Tibial artery (tissue), 4 donors: ENCODE data around the gene EIF3B.

Experiments used
- DNase-seq, 2 donors: peaks; one replicate each; pipeline ENCODE4 v3.0.0-alpha.2; 2019
- H3K27ac ChIP-seq, 2 donors: fragments of 200-600 bp; sonication (generic) in 1 of 2; 1 replicate in 1 of 2; 2 replicates in 1 of 2; pipeline ENCODE4 v1.5.1; 2018 to 2019; ENCODE audit warnings: mild to moderate bottlenecking in 1 of 2
- H3K27me3 ChIP-seq, 2 donors: fragments of 200-600 bp; sonication (generic) in 1 of 2; one replicate each; pipeline versions ENCODE4 v1.5.1 to v1.6.0; 2016 to 2019
- H3K36me3 ChIP-seq, 3 donors: fragments of 200-600 bp; sonication (generic) in 2 of 3; one replicate each; pipeline ENCODE4 v1.5.1; 2016 to 2019; ENCODE audit warnings: mild to moderate bottlenecking in 2 of 3
- H3K4me1 ChIP-seq, 4 donors: fragments of 200-600 bp; sonication (generic) in 2 of 4; 1 replicate in 3 of 4; 2 replicates in 1 of 4; pipeline ENCODE4 v1.5.1; 2016 to 2019
- H3K4me3 ChIP-seq, 2 donors: fragments of 200-600 bp; sonication (generic) in 1 of 2; 1 replicate in 1 of 2; 2 replicates in 1 of 2; pipeline ENCODE4 v1.5.1; 2018 to 2019; ENCODE audit warnings: mild to moderate bottlenecking in 2 of 2
- H3K9me3 ChIP-seq, 3 donors: fragments of 200-600 bp; sonication (generic) in 1 of 3; one replicate each; pipeline ENCODE4 v1.5.1; 2016 to 2019
- intact Hi-C: fragments of 100-400 bp; cut with DNase I; formaldehyde crosslinking; loops from one replicate; pipeline ENCODE4 v1.15.0; 2023; ENCODE audit warnings: low total_unique reads
- TF ChIP-seq, protein P1 (sequence below), 2 experiments: fragments of 200-600 bp in 1 of 2; fragments of 450-650 bp in 1 of 2; IDR thresholded peaks; one replicate each; pipeline ENCODE4 v1.5.1; 2017 to 2019; ENCODE audit warnings: antibody characterized with exemption in 2 of 2, mild to moderate bottlenecking in 1 of 2, moderate library complexity in 1 of 2

The EIF3B gene

DNA sequence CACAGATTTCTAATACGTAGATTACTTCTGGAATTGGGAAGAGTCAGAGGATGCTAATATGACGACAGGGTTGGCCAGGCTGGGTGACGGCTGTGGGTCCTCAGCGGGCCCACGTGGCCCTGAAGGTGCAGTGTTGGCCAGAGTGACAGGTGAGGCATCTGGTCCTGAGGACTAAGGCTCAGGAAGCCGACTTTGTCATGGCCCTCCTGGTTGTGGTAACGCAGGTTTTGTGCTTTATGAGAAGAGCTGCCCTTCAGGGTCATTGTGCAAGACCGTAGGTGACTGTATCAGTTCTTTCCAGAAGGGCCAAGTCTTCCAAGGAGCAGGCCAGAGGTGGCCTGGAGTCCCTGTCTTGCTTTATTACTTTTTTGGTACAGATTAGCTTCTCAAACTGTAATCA is 2.5 kb downstream of the EIF3B start:
- Histone ChIP-seq H3K9me3 (no peaks in the 10 kb centered on the region), H3K4me1 (peaks cover 0 to 51% (median 38%) of the 10 kb centered on the region in 4 donors), H3K27me3 (no peaks in the 10 kb centered on the region), H3K27ac (no peak overlapping the region), H3K36me3 (peaks cover 11 to 26% (median 14%) of the 10 kb centered on the region in 3 donors), H3K4me3 (no peak overlapping the region)
- intact Hi-C loops = no loop called here
- DNase-seq = no peak
- TF ChIP-seq, protein P1, sequence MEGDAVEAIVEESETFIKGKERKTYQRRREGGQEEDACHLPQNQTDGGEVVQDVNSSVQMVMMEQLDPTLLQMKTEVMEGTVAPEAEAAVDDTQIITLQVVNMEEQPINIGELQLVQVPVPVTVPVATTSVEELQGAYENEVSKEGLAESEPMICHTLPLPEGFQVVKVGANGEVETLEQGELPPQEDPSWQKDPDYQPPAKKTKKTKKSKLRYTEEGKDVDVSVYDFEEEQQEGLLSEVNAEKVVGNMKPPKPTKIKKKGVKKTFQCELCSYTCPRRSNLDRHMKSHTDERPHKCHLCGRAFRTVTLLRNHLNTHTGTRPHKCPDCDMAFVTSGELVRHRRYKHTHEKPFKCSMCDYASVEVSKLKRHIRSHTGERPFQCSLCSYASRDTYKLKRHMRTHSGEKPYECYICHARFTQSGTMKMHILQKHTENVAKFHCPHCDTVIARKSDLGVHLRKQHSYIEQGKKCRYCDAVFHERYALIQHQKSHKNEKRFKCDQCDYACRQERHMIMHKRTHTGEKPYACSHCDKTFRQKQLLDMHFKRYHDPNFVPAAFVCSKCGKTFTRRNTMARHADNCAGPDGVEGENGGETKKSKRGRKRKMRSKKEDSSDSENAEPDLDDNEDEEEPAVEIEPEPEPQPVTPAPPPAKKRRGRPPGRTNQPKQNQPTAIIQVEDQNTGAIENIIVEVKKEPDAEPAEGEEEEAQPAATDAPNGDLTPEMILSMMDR (IDR thresholded peaks at IDR 0.05) = no peak

DNA sequence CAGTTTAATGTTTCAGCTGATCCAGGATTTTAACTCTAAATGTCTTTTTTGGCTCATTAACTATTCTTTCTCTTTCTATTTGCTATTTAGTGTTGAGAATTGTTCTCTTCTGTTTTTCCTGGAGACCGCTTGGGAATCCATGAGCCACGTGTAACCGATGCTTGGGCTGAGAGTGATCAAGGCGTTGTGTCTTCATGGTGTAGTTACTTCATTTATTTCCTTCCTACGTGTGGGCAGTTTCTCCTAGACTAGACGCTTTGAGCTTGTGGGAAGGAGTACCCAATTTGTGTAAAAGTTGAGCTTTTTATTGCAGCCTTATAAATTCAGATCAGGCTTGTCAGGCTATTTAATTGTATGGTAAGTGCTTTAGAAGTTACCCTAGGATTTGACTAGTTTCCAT is 2.9 kb downstream of the EIF3B start:
- no peaks in the 10 kb centered on the region for H3K27me3 ChIP-seq
- intact Hi-C loops = no loop called here
- H3K4me3 ChIP-seq = no peak overlapping the region
- H3K27ac ChIP-seq = no peak overlapping the region
- H3K36me3 ChIP-seq = peaks cover 15 to 31% (median 18%) of the 10 kb centered on the region in 3 donors
- TF ChIP-seq, protein P1 (IDR thresholded peaks at IDR 0.05) = no peak
- no peak for DNase-seq
- no peaks in the 10 kb centered on the region for H3K9me3 ChIP-seq
- H3K4me1 ChIP-seq = peaks cover 0 to 51% (median 38%) of the 10 kb centered on the region in 4 donors

DNA sequence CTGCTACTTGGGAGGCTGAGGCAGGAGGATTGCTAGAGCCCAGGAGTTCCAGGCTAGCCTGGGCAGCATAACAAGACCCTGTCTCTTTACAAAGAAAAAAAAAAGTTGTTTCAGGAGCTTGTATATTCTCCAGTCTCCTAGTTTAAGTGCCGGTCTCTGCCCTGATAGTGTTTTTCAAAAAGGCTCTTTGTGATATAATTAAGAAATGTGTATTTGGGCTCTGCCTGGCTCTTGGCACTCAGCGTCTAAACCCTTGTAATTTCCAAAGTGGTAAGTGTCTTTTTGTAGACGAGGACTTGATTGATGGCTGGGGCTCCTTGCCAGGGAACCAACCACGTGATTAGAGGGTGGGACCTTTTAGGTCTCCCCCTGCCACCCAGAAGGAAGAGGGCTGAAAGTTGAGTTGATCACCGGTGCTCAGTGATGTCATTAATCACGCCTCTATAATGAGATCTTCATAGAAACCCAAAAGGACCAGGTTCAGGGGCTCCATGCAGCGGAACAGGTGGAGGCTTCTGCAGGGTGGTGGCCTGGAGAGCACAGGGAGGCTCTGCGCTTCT is 4.4 kb downstream of the EIF3B start:
- TF ChIP-seq, protein P1 (IDR thresholded peaks at IDR 0.05) = no peak
- H3K27me3 ChIP-seq = no peaks in the 10 kb centered on the region
- H3K4me1 ChIP-seq = peaks cover 0 to 44% (median 34%) of the 10 kb centered on the region in 4 donors
- H3K36me3 ChIP-seq = peaks cover 30 to 45% (median 33%) of the 10 kb centered on the region in 3 donors
- no peak overlapping the region for H3K4me3 ChIP-seq
- DNase-seq = no peak
- H3K9me3 ChIP-seq = no peaks in the 10 kb centered on the region
- intact Hi-C loops = no loop called here
- no peak overlapping the region for H3K27ac ChIP-seq

DNA sequence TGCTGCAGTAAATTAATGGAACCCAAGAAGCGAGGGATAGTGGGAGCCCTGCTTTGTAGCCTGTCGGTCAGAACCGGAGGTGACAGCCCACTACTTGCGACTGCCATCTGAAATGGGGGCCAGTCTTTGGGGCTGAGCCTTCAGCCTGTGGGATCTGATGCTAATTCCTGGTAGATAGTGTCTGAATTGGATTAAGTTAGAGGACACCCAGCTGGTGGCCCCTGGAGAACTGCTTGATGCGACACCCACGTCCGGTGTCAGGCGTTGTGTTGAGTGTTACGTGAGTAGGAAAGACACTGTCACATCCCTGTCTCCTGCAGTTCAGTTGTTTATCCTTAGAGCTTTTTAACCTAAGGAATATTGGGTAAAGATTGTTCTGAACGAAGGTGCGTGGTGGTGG is 5.0 kb downstream of the EIF3B start:
- H3K9me3 ChIP-seq = no peaks in the 10 kb centered on the region
- H3K4me3 ChIP-seq = no peak overlapping the region
- no peaks in the 10 kb centered on the region for H3K27me3 ChIP-seq
- peaks cover 0 to 44% (median 34%) of the 10 kb centered on the region in 4 donors for H3K4me1 ChIP-seq
- H3K36me3 ChIP-seq = peaks cover 35 to 51% (median 38%) of the 10 kb centered on the region in 3 donors
- intact Hi-C loops = no loop called here
- no peak for DNase-seq
- no peak overlapping the region for H3K27ac ChIP-seq
- TF ChIP-seq, protein P1 (IDR thresholded peaks at IDR 0.05) = no peak

DNA sequence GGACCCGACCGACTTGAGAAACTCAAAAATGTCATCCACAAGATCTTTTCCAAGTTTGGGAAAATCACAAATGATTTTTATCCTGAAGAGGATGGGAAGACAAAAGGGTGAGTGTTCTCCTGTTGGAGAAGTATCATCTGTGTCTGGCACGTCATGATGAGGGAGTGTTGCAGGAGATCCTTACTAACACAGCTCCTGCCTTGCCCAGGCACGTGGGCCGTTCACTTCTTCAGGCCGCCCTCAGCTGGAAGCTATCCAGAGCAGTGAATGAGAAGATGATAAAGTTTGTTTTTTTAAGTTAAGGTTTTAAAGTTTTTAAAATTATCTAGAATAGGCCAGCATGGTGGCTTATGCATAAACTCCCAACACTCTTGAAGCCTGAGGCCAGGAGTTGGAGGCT is 6.2 kb downstream of the EIF3B start:
- Histone ChIP-seq H3K27me3 (no peaks in the 10 kb centered on the region), H3K36me3 (peaks cover 47 to 63% (median 49%) of the 10 kb centered on the region in 3 donors), H3K4me1 (peaks cover 0 to 39% (median 30%) of the 10 kb centered on the region in 4 donors), H3K9me3 (no peaks in the 10 kb centered on the region), H3K27ac (no peak overlapping the region), H3K4me3 (no peak overlapping the region)
- intact Hi-C loops = no loop called here
- no peak for DNase-seq
- TF ChIP-seq, protein P1 (IDR thresholded peaks at IDR 0.05) = no peak
